Measurements from ENCODE around the gene JAK1.

DNA sequence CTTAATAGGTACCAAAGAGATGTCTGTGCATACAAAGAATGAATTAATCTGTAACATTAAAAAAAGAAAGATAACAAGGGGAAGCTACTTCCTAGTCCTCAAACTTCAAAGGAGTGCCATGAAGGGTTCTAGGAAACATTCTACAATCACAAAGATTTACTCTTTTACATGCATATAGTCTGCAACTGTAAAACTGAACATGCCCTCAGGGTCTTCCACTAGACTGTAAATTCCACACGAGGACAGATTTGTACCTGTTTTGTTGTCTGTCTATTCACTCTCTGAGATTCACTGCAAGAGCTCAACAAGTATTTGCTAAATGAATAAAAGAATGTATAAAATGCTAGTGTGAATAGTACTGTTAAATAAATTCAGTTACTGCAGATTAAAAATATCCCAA lies 4.4 kb downstream of the JAK1 start:
- TF ChIP-seq MEF2A (IDR thresholded peaks at IDR 0.05; ENCODE audit: control insufficient read depth, low read depth, low read length): no peak
- TF ChIP-seq, protein P1, sequence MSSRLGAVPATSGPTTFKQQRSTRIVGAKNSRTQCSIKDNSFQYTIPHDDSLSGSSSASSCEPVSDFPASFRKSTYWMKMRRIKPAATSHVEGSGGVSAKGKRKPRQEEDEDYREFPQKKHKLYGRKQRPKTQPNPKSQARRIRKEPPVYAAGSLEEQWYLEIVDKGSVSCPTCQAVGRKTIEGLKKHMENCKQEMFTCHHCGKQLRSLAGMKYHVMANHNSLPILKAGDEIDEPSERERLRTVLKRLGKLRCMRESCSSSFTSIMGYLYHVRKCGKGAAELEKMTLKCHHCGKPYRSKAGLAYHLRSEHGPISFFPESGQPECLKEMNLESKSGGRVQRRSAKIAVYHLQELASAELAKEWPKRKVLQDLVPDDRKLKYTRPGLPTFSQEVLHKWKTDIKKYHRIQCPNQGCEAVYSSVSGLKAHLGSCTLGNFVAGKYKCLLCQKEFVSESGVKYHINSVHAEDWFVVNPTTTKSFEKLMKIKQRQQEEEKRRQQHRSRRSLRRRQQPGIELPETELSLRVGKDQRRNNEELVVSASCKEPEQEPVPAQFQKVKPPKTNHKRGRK (tag; IDR thresholded peaks at IDR 0.05): no peak

Measured in K562 (cell line).